WTC11 (cell line): ENCODE results near the gene NTN1. TPM values are rescaled to one million over a fixed set of nuclear protein-coding genes. Genes with fewer than 3 reads are reported as not detected.
A peak's percentile ranks its signal among the peaks of the same experiment; 100 is the strongest.

Experiments
- ATAC-seq: fragments of 200-7000 bp; cut with Tn5 transposase; 2 replicates; pipeline ENCODE4 v1.10.0; 2021; ENCODE audit warnings: mild to moderate bottlenecking, moderate library complexity
- CTCF ChIA-PET: fragments of 300-600 bp; sonication (Branson Sonifier 250); formaldehyde crosslinking; loops from one replicate; lab custom pipeline; 2021; ENCODE audit warnings: antibody characterized with exemption; lab: Charles Lee
- POLR2A ChIA-PET: fragments of 350-600 bp; sonication (Branson Sonifier 250); formaldehyde crosslinking; loops from one replicate; lab custom pipeline; 2021; ENCODE audit warnings: antibody characterized with exemption; lab: Charles Lee
- DNase-seq: peaks from one replicate; pipeline ENCODE4 v3.0.0; 2021; ENCODE audit warnings: low spot score
- H3K27ac Mint-ChIP-seq: 2 replicates; pipeline ENCODE4 v1.8.0; 2021; ENCODE audit warnings: mixed read lengths
- H3K27me3 Mint-ChIP-seq: 2 replicates; pipeline ENCODE4 v1.8.0; 2021; ENCODE audit warnings: low read depth, mild to moderate bottlenecking, moderate library complexity, mixed read lengths
- H3K36me3 Mint-ChIP-seq: 2 replicates; pipeline ENCODE4 v1.8.0; 2021; ENCODE audit warnings: mixed read lengths
- H3K4me1 Mint-ChIP-seq: 2 replicates; pipeline ENCODE4 v1.8.0; 2022; ENCODE audit warnings: mixed read lengths
- H3K4me3 Mint-ChIP-seq: 2 replicates; pipeline ENCODE4 v1.8.0; 2021; ENCODE audit warnings: mild to moderate bottlenecking, moderate library complexity, mixed read lengths
- H3K9me3 Mint-ChIP-seq: 2 replicates; pipeline ENCODE4 v1.8.0; 2021; ENCODE audit warnings: mixed read lengths
- ARID4B ChIP-seq: sonication (generic); formaldehyde crosslinking; IDR thresholded peaks from 2 replicates; pipeline ENCODE4 v1.8.0; 2023; ENCODE audit warnings: missing genetic modification reagents, mild to moderate bottlenecking, borderline replicate concordance
- EMX1 ChIP-seq: fragments of 250-450 bp; sonication (Bioruptor Pico); IDR thresholded peaks from 2 replicates; pipeline ENCODE4 v1.8.0; 2021; ENCODE audit warnings: mild to moderate bottlenecking
- GABPB1 ChIP-seq: sonication (generic); formaldehyde crosslinking; IDR thresholded peaks from 2 replicates; pipeline ENCODE4 v1.8.1; 2023; ENCODE audit warnings: mild to moderate bottlenecking, missing genetic modification reagents
- IRF1 ChIP-seq: sonication (generic); formaldehyde crosslinking; IDR thresholded peaks from 2 replicates; pipeline ENCODE4 v1.8.0; 2023; ENCODE audit warnings: missing genetic modification reagents
- IRF2 ChIP-seq: sonication (generic); formaldehyde crosslinking; IDR thresholded peaks from 2 replicates; pipeline ENCODE4 v1.8.0; 2022; ENCODE audit warnings: low read depth, missing genetic modification reagents, borderline replicate concordance
- PREB ChIP-seq: sonication (generic); formaldehyde crosslinking; IDR thresholded peaks from 2 replicates; pipeline ENCODE4 v1.8.1; 2022; ENCODE audit warnings: mild to moderate bottlenecking, missing genetic modification reagents, moderate library complexity, borderline replicate concordance
- TEAD1 ChIP-seq: sonication (generic); formaldehyde crosslinking; IDR thresholded peaks from 2 replicates; pipeline ENCODE4 v1.8.0; 2022; ENCODE audit warnings: mild to moderate bottlenecking, missing genetic modification reagents
- TEAD4 ChIP-seq: sonication (generic); formaldehyde crosslinking; IDR thresholded peaks from 2 replicates; pipeline ENCODE4 v1.8.0; 2022; ENCODE audit warnings: mild to moderate bottlenecking, missing genetic modification reagents
- USF1 ChIP-seq: sonication (generic); formaldehyde crosslinking; IDR thresholded peaks from 2 replicates; pipeline ENCODE4 v1.8.0; 2022; ENCODE audit warnings: mild to moderate bottlenecking, missing genetic modification reagents
- ZNF317 ChIP-seq: sonication (generic); formaldehyde crosslinking; IDR thresholded peaks from 2 replicates; pipeline ENCODE4 v1.8.1; 2023; ENCODE audit warnings: low read depth, mild to moderate bottlenecking, moderate library complexity, missing genetic modification reagents, borderline replicate concordance
- ZNF512 ChIP-seq: sonication (generic); formaldehyde crosslinking; IDR thresholded peaks from 2 replicates; pipeline ENCODE4 v1.8.1; 2022; ENCODE audit warnings: missing genetic modification reagents, borderline replicate concordance
- total RNA-seq: library from RNA; stranded (reverse); gene quantifications from 3 replicates; pipeline ENCODE4 v1.2.3, GENCODE V29; 2021

NTN1 gene
- total RNA-seq, 1 experiment from 2014 or later, result 5.5 TPM

- CTCF ChIA-PET, result interaction anchor here (0.5 to 4.2 kb wide), 7 partner anchors 9 to 118 kb away, joined by 3 to 15 read pairs (median 4); no protein-coding TSS in a partner anchor
Observed at GRCh38 chr17:9116311-9116835, 95.1 kb downstream of the NTN1 start.

More at GRCh38 chr17:9116311-9116835, 95.1 kb downstream of the NTN1 start:
- Mint-ChIP-seq H3K9me3 (peaks cover 4% of the 10 kb centered on the region; the same call in 1 of the 2 replicates), H3K36me3 (no peaks in the 10 kb centered on the region), H3K4me3 (peak overlapping the region; percentile 30), H3K27me3 (peaks cover 19% of the 10 kb centered on the region), H3K27ac (no peak overlapping the region), H3K4me1 (peaks cover 28% of the 10 kb centered on the region)
- DNase-seq (no peak), ATAC-seq (no peak)
- POLR2A ChIA-PET, result no interaction called here
- TF ChIP-seq PREB (no peak), GABPB1 (CRISPR knock-in tag) (no peak), ZNF512 (CRISPR knock-in tag) (no peak), EMX1 (no peak), IRF1 (CRISPR knock-in tag) (no peak), IRF2 (CRISPR knock-in tag) (no peak), ZNF317 (CRISPR knock-in tag) (no peak), ARID4B (CRISPR knock-in tag) (no peak), USF1 (CRISPR knock-in tag) (no peak), TEAD4 (no peak), TEAD1 (CRISPR knock-in tag) (no peak)
- TF ChIP-seq, all 79 proteins: peak for 0
